ENCODE measurements around the gene CDCA3. TPM values are rescaled to one million over a fixed set of nuclear protein-coding genes. Genes with fewer than 3 reads are reported as not detected.
A peak's percentile ranks its signal among the peaks of the same experiment; 100 is the strongest.

CDCA3 gene
- total and polyA plus RNA-seq, 8 donors: 0.08 to 1.2 (median 0.73) TPM

DNA sequence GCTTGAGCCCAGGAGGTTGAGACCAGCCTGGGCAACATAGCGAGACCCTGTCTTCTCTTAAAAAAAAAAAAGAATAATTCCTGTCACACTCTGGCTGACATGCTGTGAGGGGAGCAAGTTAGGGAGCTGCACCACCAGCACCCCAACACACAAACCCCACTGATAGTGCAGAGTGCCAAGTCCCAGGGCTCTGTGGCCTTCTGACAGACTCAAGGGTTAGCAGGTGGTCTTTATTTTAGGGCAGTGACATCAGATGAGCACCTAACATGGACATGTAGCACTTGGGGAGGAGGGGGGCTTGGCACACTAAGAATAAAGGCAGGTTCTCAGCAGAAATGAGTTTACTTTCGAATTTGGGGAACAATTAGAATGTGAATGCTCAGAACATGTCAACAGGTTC, 7.7 kb upstream of the CDCA3 start:
- H3K27me3 ChIP-seq: no peaks in the 10 kb centered on the region
- DNase-seq (peak in 1 of 6 donors; percentile 8), FAIRE-seq (no peak), ATAC-seq (no peak)
- no peaks in the 10 kb centered on the region for H3K4me1 ChIP-seq
- H3K4me3 ChIP-seq: no peak overlapping the region
- no peaks in the 10 kb centered on the region for H3K9me3 ChIP-seq
- 92% methylated on average over 2 of the region's 2 CpGs for WGBS, 2 donors
- intact Hi-C loops (cut with DNase I): no loop called here
- H3K27ac ChIP-seq: no peak overlapping the region
- H3K36me3 ChIP-seq: peaks cover 3 to 30% (median 25%) of the 10 kb centered on the region in 3 donors
- TF ChIP-seq, protein P1, sequence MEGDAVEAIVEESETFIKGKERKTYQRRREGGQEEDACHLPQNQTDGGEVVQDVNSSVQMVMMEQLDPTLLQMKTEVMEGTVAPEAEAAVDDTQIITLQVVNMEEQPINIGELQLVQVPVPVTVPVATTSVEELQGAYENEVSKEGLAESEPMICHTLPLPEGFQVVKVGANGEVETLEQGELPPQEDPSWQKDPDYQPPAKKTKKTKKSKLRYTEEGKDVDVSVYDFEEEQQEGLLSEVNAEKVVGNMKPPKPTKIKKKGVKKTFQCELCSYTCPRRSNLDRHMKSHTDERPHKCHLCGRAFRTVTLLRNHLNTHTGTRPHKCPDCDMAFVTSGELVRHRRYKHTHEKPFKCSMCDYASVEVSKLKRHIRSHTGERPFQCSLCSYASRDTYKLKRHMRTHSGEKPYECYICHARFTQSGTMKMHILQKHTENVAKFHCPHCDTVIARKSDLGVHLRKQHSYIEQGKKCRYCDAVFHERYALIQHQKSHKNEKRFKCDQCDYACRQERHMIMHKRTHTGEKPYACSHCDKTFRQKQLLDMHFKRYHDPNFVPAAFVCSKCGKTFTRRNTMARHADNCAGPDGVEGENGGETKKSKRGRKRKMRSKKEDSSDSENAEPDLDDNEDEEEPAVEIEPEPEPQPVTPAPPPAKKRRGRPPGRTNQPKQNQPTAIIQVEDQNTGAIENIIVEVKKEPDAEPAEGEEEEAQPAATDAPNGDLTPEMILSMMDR (IDR thresholded peaks at IDR 0.05): no peak

DNA sequence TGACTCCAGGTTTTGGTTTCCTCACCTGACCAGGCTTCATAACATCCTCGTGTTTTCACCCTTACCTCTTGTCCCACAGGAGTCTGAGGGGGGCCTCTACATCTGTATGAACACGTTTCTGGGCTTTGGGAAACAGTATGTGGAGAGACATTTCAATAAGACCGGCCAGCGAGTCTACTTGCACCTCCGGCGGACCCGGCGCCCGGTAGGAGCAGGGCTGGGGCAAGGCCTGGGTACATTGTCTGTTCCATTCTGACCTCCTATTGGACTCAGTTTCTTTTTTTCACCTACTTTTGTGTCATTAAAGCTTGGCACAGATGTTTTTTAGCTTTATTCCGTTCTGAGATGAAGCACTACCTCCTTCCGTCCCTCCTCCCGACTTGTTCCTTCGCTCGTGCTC, 4.2 kb upstream of the CDCA3 start:
- Histone ChIP-seq H3K9me3 (no peaks in the 10 kb centered on the region), H3K27me3 (no peaks in the 10 kb centered on the region), H3K27ac (no peak overlapping the region), H3K4me1 (peaks cover 0 to 10% (median 7%) of the 10 kb centered on the region in 3 donors), H3K36me3 (peaks cover 3 to 30% (median 12%) of the 10 kb centered on the region in 3 donors), H3K4me3 (no peak overlapping the region)
- FAIRE-seq (no peak), DNase-seq (no peak), ATAC-seq (no peak)
- intact Hi-C loops (cut with DNase I): no loop called here
- 88 to 92% methylated on average over 14 of the region's 14 CpGs for WGBS, 2 donors
- TF ChIP-seq, protein P1 (IDR thresholded peaks at IDR 0.05): no peak

- no peak for FAIRE-seq
- Histone ChIP-seq H3K4me1 (peaks cover 0 to 10% (median 7%) of the 10 kb centered on the region in 3 donors), H3K27ac (no peak overlapping the region), H3K27me3 (no peaks in the 10 kb centered on the region), H3K36me3 (peaks cover 3 to 26% (median 12%) of the 10 kb centered on the region in 3 donors), H3K9me3 (no peaks in the 10 kb centered on the region), H3K4me3 (no peak overlapping the region)
- ATAC-seq: no peak
- DNase-seq: no peak
- TF ChIP-seq, protein P1 (IDR thresholded peaks at IDR 0.05): no peak
- 58 to 65% methylated on average over 6 of the region's 6 CpGs for WGBS, 2 donors
- intact Hi-C loops (cut with DNase I): no loop called here
Observed at GRCh38 chr12:6854036-6854435, 3.0 kb upstream of the CDCA3 start.

DNA sequence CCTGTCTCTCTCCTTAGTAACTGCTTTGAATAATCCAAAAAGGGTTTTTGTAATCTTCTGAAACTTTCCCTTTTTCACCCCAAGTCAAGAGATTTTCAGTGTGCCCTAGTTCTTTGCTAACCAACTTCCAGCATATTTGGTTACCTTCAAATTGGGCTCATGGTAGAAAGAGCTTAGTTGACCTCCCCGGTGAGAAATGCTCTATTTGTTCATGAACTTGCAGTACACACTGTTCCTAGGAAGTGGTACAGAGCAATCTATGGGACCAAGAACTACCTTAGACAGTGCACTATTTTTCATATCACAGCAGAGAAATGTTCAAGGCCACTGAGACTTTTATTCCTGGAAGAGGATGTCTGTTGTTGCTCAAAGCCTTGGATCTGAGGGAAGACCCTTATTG, 2.5 kb upstream of the CDCA3 start:
- WGBS, 2 donors: 47 to 48% methylated on average over 1 of the region's 1 CpG
- Histone ChIP-seq H3K27me3 (no peaks in the 10 kb centered on the region), H3K36me3 (peaks cover 3 to 21% (median 10%) of the 10 kb centered on the region in 3 donors), H3K27ac (no peak overlapping the region), H3K4me3 (no peak overlapping the region), H3K4me1 (peaks cover 0 to 10% (median 7%) of the 10 kb centered on the region in 3 donors), H3K9me3 (no peaks in the 10 kb centered on the region)
- DNase-seq: no peak
- no peak for FAIRE-seq
- TF ChIP-seq, protein P1 (IDR thresholded peaks at IDR 0.05): no peak
- intact Hi-C loops (cut with DNase I): no loop called here
- ATAC-seq: no peak

DNA sequence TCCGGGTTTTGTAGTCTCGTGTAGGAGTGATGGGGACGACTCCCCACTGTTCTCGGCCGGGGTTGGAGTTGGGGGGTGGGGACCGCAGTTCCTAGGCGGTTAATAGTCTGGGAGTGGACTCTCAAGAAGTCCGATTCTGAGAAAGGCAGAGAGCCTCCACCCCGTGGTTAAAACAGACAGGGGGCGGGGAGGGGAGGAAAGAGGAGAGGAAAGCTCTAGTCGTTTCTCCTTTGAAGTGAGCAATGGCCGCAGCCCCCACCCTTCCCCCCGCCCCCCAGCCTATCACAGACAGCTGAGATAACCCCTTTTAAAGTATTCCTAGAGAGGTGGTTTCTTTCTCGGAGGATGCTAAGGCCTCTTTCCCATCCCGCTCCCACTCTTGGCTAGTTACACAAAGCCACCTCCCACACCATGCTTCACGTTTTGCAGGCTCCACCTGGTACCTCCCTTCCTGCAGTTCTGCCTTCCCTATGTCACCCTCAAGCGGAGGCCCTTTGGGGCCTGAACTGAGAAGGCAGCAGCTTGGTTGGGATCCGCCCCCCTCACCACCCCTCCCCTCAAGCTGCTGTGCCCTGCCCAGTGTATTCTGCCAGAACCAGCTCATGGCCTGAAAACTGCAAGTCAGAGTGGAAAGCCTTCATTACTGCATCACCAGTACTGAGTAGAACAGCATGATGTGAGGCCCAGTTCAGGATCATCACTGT, 1.7 kb upstream of the CDCA3 start:
- WGBS, 2 donors: 2 to 4% methylated on average over 17 to 18 of the region's 18 CpGs
- Histone ChIP-seq H3K27me3 (no peaks in the 10 kb centered on the region), H3K36me3 (peaks cover 3 to 13% (median 6%) of the 10 kb centered on the region in 3 donors), H3K4me1 (peaks cover 0 to 10% (median 7%) of the 10 kb centered on the region in 3 donors), H3K4me3 (peak overlapping the region; percentile 19 to 53 (median 36)), H3K9me3 (no peaks in the 10 kb centered on the region), H3K27ac (peak overlapping the region in 2 of 4 donors; percentile 5 to 87)
- FAIRE-seq (no peak), ATAC-seq (no peak), DNase-seq (peak in 2 of 6 donors; percentile 44 to 52)
- intact Hi-C loops (cut with DNase I): no loop called here
- TF ChIP-seq, protein P1 (IDR thresholded peaks at IDR 0.05): no peak
